ENCODE measurements around the gene DKK3. TPM values are rescaled to one million over a fixed set of nuclear protein-coding genes. Genes with fewer than 3 reads are reported as not detected.

DKK3 gene
- polyA plus RNA-seq (2011; rRNA removed) (1,093 and 1,276 TPM in 2 replicates), polyA minus RNA-seq (2011; rRNA and poly(A)+ RNA removed) (248 and 273 TPM in 2 replicates)

GRCh38 chr11:12007769-12008737, at the start of gene DKK3:
TSS of gene DKK3 (minus strand) at chr11:12008626. CDS start at chr11:12008582, 44 bp downstream.
- DNase-seq (ENCODE audit: low read depth), result no peak
- TF ChIP-seq CTCF (IDR thresholded peaks at IDR 0.05; ENCODE audit: insufficient read depth, low read depth, low read length), result no peak
- Histone ChIP-seq H3K4me3 (ENCODE audit: low read depth, low read length) (peak within 1 kb of the TSS; percentile 78), H3K36me3 (ENCODE audit: control insufficient read depth, insufficient read depth, low read length) (no peaks in the 10 kb centered on the region), H3K27me3 (ENCODE audit: control insufficient read depth, insufficient read depth, low read length) (no peaks in the 10 kb centered on the region)
- POLR2A ChIA-PET, result no interaction called here
- CTCF ChIA-PET, result interaction anchor here (0.7 to 2.0 kb wide), 5 partner anchors 9 to 209 kb away, joined by 3 to 6 read pairs (median 3); no protein-coding TSS in a partner anchor

GRCh38 chr11:12057299-12057980, 49.0 kb upstream of the DKK3 start:
- TF ChIP-seq CTCF (IDR thresholded peaks at IDR 0.05; ENCODE audit: insufficient read depth, low read depth, low read length), result no peak
- no peaks in the 10 kb centered on the region for H3K36me3 ChIP-seq (ENCODE audit: control insufficient read depth, insufficient read depth, low read length)
- ChIA-PET POLR2A (no interaction called here), CTCF (interaction anchor here (2.8 to 19.0 kb wide), 2 partner anchors 10 to 225 kb away, joined by 12 to 331 read pairs; no protein-coding TSS in a partner anchor)
- no peak for DNase-seq (ENCODE audit: low read depth)
- H3K27me3 ChIP-seq (ENCODE audit: control insufficient read depth, insufficient read depth, low read length), result no peaks in the 10 kb centered on the region
- no peak overlapping the region for H3K4me3 ChIP-seq (ENCODE audit: low read depth, low read length)

- POLR2A ChIA-PET, result no interaction called here
- Histone ChIP-seq H3K36me3 (ENCODE audit: control insufficient read depth, insufficient read depth, low read length) (no peaks in the 10 kb centered on the region), H3K27me3 (ENCODE audit: control insufficient read depth, insufficient read depth, low read length) (no peaks in the 10 kb centered on the region), H3K4me3 (ENCODE audit: low read depth, low read length) (no peak overlapping the region)
- TF ChIP-seq CTCF (IDR thresholded peaks at IDR 0.05; ENCODE audit: insufficient read depth, low read depth, low read length), result no peak
- no peak for DNase-seq (ENCODE audit: low read depth)
- CTCF ChIA-PET, result interaction anchor here (0.8 to 19.0 kb wide), 6 partner anchors 9 to 257 kb away, joined by 3 to 331 read pairs (median 3); no protein-coding TSS in a partner anchor
Observed at GRCh38 chr11:12056119-12056518, 47.7 kb upstream of the DKK3 start.

- Histone ChIP-seq H3K27me3 (ENCODE audit: control insufficient read depth, insufficient read depth, low read length) (no peaks in the 10 kb centered on the region), H3K4me3 (ENCODE audit: low read depth, low read length) (no peak overlapping the region), H3K36me3 (ENCODE audit: control insufficient read depth, insufficient read depth, low read length) (no peaks in the 10 kb centered on the region)
- TF ChIP-seq CTCF (IDR thresholded peaks at IDR 0.05; ENCODE audit: insufficient read depth, low read depth, low read length), result no peak
- CTCF ChIA-PET, result interaction anchor here (1.0 to 19.0 kb wide), 6 partner anchors 34 to 228 kb away, joined by 3 to 331 read pairs (median 5); no protein-coding TSS in a partner anchor
- no peak for DNase-seq (ENCODE audit: low read depth)
- POLR2A ChIA-PET, result no interaction called here
Observed at GRCh38 chr11:12053606-12054361, 45.4 kb upstream of the DKK3 start.

Data from BJ (cell line).